NCI-H82 (cell line): ENCODE results near the gene KRT79.

ENCODE experiments used
- DNase-seq: peaks from one replicate; lab custom pipeline; 2025; lab: John Stamatoyannopoulos, UW

Gene KRT79

DNA sequence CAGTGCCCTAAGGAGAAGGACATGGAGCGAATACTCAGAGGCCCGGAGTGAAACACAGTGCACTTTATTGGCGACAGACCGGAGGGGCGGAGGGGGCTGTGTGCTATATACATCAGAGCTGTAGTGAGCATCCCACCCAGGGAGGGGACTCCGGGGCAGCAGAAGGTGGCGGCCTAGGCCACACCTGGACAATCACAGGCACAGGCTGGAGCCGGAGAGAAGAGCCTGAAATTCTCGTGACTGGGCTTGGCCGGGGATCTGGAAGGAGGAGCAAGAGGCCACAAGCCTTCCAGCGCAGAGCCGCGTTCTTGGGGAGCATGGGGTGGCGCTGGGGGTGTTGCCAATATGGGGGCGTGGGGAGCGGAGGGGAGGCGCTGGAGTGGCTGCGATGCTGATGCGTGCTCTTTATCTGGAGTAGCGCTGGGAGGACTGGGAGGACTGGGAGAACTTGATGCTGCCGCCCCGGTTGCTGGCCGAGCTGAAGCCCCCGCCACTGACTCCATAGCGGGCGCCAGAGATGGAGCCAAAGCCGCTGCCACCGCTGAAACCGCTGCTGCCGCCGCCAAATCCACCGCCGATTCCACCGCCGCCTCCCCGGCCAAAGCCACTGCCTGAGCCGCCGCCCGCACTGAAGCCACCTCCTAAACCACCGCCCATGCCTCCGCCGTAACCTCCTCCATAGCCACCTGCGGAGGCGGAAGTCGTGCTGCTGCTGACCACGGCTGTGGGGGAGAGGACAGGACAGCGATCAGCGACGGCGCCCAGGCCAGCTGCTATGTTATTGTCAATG, 44.3 kb downstream of the KRT79 start:
- no peak for DNase-seq

DNA sequence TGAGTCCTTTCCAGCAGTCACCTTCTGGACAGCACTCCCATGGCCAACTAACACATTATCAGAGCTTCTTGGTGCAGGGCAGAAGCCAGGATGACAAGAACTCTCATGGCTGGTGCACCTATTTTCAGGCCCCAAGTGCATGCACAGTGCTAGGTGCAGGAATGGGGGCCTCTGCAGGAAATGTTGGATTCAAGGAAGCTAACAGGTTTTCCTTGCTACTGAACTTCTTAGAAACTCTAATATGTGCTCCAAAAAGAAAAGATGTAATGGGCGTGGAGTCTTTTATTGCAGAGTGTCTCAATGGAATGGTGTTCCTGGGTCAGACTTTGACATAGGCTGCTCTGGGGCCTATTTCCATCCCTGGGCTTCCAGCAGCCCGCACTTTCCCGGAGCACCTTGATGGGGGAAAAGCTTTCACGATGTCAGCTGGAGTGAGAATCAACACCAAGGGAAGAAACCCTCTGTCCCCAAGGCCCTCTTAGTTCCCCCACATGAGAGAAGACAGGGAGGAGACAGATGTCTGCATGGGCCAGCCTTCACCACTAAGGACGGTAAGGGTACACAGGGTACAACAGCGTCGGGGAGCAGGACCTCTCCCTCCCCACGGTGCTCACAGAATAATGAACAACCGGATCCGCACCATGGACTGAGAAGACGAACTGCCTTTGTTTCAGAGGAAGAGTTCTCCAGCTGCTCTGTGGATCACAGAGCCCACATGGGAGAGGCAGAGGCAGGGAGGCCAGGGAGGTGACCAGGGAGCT, 45.1 kb downstream of the KRT79 start:
- no peak for DNase-seq

GRCh38 chr12:52788192-52788875, 45.8 kb downstream of the KRT79 start:
- no peak for DNase-seq

DNA sequence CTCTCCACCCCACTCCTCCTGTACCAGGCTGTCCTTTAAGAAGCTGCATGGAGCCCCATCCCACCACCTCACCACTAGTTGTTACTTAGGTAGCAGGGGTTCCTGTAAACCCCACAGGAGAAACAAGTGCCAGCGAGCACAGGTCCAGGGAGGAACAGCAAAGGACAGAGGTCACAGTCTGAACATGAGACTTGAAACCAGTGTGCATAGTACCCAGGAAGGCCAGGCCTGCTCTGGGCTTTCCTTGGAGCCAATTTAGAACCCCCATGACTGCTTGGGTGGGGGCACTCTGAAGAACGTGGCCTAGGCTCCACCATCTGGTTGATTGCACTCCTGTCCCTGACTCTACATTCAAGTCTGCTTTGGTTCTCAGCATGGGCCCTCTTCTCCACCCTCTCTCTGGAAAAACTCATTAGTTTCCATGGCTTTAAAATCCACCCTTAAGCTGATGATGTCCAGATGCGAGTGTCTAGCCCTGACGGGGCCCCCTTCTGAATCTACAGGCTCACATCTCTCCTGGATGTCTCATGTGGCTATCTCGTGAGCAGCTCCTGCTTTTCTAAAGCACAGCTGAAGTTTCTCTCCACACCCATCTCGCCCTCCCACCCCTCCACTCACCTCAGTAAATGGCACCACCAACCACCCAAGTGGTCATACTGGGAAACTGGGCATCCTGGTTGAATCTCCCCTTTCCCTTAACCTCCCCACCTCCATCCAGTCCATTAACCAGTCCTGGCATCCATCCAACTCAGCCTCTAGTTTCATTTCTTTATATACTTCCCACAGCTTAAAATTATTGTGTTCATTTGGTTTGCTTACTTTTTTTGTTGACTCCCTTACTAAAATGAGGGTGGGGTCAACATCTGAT, 46.6 kb downstream of the KRT79 start:
- DNase-seq = peak; percentile 57

GRCh38 chr12:52784909-52785308, 49.2 kb downstream of the KRT79 start:
- no peak for DNase-seq

DNA sequence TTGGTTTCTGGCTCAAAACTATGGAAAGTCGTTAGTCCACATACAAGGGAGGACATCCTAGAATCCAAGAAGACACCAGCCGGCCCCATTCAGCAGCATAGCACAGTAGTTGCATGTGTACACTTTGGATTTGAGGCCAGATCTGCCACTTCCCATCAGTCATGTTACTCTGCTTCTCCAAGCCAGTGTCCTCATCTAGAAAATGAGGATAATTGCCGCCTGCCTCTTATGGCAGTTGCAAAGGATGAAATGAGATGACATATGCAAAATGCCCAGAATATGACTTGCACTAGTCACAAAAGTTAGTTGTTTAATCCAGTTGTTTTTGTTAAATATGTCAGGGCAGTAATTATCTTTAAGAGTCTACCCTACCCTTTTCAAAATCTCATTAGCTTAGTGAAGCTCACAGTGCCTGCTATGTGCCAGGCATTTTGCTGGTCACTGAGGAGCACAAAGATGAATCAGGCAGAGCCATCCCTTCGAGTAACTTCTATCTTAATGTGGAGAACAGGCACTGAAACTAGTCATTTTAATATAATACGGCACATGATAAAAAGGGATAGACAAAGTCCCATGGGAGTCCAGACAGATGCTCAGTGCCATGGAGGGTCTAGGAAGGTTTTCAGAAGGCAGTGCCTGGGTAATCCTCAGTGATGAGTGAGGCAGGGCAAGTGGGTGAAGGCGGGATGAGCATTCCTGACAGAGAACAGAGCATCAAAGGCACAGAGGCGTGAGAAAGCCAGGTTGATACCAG, 50.4 kb downstream of the KRT79 start:
- no peak for DNase-seq

DNA sequence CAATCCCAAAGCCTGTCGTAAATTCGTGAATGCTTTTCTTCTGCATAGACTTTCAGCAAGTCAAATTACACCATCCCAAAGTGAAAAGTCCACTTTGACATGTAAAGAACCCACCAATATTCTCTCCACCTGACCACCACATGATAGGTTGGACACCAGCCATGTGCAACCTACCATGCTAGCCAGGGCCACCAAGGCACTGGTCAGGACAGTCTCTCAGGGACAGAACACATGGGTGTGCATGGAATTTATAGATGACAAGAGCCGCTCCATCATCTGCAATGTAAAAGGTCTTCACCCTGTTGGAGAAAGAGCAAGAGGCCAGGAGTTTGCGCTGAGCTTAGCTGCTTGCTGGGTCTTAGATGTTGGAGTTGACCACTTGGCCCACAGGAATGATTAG, 51.6 kb downstream of the KRT79 start:
- DNase-seq = no peak

GRCh38 chr12:52781399-52782082, 52.6 kb downstream of the KRT79 start:
- DNase-seq = no peak

DNA sequence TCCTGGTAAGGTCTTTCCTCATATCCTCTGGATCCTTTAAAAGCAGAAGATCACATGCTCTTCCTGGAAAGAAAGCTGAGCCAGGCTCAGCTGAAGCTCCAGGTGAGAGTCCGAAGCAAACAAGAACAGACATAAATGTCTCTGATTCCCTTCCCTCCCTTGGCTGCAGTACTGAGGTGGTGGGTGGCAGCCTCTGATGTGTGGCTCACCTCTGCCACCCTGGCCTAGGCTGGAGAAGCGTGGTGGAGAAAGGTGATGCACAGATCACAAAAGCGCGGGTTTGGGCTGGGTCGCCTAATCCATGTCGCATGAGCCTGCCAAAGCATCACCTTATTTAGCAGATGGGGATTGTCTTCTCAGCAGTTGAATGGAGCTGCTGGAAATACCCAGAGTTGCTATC, 54.2 kb downstream of the KRT79 start:
- no peak for DNase-seq

DNA sequence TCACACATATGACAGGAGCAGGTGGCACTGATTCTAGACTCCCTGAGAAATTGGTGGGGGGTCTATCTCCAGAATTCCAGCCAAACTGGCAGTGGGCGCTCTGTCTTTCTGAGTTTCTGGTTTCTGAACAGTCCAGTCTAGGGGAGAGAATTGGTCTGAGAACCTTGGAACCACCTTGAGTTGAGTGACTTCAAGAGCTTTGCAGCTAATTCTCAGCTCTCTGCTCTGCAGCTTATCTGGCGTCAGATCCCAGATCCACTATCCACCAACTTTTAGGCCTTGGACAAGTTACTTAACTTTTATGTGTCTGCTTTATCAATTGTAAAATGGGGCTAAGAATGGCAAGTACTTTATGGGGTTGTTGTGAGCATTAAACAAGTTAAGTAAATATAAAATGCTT, 55.3 kb downstream of the KRT79 start:
- DNase-seq = no peak

DNA sequence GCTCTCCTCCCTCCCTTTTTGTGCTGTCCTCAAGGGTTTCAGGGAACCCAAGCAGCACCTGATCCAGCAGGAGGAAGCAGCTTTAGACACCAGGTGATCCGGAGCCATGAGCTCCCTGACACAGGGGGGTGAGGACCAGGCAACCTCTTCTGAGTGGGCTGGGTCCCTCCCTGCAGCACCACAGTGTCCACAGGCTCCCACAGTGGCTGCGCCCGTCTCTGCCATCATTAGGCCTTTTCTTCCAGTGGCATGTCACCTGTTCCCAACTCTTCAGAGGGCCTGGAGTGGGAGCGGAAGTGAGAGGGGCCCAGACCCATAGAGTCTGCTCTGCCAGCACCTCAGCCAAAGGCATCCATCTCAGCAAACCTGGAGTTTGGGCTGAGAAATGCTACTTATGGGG, 56.5 kb downstream of the KRT79 start:
- DNase-seq = no peak

DNA sequence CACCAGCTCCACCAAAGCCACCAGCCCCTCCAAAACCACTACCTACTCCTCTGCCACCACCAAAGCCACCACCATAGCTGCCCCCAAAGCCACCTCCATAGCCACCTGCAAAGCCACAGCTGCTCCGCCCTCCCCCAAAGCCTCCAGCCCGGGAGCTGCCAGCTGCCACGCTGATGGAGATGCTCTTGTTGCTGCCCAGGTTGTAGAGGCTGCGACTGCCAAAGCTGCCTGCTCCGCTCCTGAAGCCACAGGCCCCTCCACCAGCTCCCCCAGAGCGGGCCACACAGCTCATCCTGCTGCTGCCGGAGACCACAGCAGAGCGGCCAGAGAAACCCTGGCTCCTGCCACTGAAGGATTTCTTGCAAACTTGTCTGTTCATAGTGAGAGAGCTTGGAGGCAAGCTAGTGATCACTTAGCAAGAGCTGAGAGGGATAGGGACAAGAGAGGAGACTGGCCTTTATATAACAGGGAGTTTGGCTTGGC, 57.2 kb downstream of the KRT79 start, which contains the start of gene KRT76:
KRT76 (minus strand) TSS at position 433 of the 483 bp plus-strand sequence; CDS start at position 379, 54 bp downstream.
- no peak for DNase-seq

DNA sequence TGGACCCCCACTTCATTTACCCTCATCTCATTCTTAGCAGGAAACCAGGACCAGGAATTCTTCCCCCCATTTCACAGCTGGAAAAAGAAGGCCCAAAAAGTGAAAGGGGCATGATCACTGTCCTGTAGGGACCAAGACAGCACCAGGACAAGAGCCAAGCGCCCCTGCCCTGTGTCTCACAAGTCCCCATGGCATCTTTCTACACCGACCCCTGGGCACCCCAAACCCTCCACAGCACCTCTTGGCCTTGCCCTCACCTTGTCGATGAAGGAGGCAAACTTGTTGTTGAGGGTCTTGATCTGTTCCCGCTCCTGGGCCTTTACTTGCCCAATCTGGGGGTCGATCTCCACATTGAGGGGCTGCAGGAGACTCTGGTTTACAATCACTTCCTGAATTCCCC, 57.7 kb downstream of the KRT79 start:
- no peak for DNase-seq

DNA sequence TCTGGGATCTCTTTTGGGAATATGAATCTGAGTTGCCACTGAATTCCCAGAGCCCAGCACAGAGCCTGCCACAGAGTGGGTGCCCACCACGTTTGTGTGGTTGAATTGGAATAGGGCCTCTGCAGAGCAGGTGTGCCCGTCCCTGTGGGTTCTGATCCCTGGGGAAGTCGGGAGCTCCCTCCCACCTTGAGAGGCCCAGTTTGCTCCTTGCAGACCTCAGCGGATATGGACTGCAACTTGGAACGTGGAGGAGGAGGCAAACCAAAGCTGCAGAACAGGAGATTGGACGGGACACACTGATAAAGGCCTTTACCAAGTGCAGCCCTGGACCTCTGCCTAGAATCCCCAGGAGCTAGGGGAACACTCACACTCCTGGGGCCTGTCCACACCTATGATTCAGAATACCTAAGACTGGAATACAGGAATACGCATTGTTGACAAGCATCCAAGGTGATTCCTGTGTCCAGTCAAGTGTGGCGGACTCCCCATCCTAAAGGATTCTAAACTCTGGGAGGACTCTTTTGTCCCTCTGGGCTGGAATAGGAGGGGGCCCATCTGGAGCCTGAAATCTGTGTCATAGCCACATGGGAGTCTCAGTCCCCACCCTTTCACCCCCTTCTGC, 59.4 kb downstream of the KRT79 start:
- no peak for DNase-seq

DNA sequence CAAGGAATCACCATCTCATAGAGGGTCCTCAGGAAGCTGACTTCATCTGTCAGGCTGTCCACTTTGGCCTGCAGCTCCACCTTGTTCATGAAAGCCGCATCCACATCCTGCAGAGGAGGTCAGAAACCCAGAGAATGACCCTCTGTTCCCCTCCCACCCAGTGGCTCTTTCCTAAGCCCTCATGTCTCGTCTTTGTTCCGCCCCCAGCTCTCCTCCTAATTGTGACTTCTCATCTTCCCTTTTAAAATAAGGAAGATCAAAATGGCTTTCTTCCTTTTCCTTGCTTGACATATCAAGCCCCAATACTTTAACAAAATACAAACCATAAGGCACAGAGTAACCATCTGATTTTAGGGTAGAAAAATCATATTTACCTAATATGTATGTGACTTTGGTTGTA, 61.3 kb downstream of the KRT79 start:
- no peak for DNase-seq

GRCh38 chr12:52772188-52772587, 61.9 kb downstream of the KRT79 start:
- DNase-seq = no peak

GRCh38 chr12:52771505-52771904, 62.6 kb downstream of the KRT79 start:
- DNase-seq = no peak
